NCI-H1694 (cell line): ENCODE data around the gene CENPC.
"Not testable (repeated sequence)": the region's sequence is repeated elsewhere in the genome, so short reads cannot be mapped to it uniquely, and the experiment has no call there.

Experiments
- DNase-seq: peaks from one replicate; lab custom pipeline; 2025; lab: John Stamatoyannopoulos, UW

CENPC gene

DNA sequence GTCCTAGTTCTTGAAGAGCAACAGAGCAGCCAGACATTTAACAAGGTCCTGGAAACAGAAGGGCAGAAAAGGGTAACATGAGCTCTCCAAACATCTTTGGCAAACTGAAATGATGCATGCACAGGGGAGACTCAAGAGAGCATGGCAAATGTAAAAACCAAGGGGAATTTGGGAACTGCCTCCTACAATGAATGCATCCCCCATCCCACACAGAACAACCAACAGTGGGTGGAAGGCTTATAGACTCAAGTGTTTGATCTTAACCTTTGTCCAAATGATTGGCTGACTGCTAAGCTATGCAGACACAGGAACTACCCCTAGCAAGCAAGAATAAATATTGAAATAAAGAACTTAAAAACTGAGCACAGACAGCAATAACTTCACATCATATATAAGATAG lies 74.4 kb downstream of the CENPC start:
- no peak for DNase-seq

DNA sequence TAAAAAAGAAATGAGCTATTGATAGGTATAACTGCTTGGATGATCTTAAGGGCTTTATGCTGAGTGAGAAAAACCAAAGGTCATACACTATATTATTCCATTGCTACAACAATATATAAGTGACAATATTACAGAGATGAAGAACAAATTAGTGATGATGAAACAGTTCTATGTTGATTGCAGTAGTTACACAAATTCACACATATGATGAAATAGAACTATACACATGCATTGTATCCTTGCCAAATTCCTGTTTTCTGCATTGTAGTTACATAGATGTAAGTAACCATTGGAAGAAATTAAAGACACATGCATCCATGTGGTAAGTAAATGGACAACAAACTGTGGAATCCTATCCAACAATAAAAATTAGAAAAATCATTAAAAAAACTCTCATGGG lies 76.5 kb downstream of the CENPC start:
- no peak for DNase-seq

DNA sequence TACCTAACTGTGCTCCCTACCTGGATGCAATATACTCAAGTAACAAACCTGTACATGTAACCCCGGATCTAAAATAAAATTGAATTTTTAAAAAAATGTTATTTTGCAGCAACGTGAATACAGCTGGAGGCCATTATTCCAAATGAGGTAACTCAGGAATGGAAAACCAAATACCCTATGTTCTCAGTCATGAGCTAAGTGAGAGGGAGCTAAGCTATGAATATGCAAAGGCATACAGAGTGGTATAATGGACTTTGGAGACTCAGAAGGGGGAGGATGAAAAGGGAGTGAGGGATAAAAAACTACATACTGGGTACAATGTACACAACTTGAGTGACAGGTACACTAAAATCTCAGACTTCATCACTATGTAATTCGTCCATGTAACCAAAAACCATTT lies 78.6 kb downstream of the CENPC start:
- DNase-seq: no peak

DNA sequence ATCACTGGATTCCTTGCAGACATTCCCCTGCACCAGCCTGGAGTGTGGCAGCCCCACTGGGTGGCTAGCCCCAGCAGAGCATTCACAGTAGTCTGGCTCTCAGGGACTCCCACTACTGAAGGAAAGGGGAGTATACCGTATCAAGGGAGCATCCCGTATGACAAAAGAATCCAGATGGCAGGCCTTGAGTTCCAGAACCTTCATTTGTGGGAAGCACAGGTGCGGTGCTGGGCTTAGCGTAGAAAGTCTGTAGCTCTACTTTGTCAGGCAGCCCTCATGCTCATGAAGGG lies 79.6 kb downstream of the CENPC start:
- no peak for DNase-seq

GRCh38 chr4:67465032-67465762 lies 80.1 kb downstream of the CENPC start:
- no peak for DNase-seq

DNA sequence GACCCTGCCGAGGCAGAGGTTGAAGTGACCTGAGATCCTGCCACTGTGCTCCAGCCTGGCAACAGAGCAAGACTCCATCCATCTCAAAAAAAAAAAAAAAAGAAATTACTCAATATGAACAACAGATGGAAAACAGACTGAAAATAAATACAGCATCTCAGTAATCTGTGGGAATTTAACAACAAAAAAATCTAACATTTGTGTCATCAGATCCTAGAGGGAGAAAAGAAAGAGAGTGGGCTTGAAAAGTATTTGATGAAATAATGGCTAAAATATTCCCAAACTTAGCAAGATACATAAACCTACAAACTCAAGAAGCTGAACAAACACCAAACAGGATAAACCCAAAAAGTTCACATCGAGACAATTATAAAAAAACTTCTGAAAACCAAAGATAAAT lies 84.7 kb downstream of the CENPC start:
- DNase-seq: no peak

DNA sequence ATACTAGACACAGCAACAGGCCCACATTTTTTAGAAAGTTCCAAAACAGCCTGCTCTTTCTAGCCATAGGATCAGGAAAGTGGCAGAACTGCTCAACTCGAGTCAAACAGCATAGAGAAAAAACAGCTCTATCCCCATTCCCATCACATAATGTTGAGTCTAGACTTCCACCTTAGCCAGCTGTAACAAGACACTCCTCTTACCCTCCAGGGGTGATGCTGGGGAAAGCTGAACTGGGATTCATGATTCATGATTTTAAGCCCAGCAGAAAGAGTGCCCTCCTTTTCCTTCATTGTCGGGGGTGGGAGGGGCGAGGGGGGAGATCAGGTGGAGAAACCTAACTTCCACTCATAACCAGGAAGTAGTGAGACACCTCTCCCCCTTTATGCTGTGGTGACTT lies 86.1 kb downstream of the CENPC start:
- no peak for DNase-seq

- DNase-seq: no peak
These were observed 88.6 kb downstream of the CENPC start for GRCh38 chr4:67456577-67457196.

GRCh38 chr4:67452846-67453205 lies 92.5 kb downstream of the CENPC start:
- DNase-seq: not testable (repeated sequence)

DNA sequence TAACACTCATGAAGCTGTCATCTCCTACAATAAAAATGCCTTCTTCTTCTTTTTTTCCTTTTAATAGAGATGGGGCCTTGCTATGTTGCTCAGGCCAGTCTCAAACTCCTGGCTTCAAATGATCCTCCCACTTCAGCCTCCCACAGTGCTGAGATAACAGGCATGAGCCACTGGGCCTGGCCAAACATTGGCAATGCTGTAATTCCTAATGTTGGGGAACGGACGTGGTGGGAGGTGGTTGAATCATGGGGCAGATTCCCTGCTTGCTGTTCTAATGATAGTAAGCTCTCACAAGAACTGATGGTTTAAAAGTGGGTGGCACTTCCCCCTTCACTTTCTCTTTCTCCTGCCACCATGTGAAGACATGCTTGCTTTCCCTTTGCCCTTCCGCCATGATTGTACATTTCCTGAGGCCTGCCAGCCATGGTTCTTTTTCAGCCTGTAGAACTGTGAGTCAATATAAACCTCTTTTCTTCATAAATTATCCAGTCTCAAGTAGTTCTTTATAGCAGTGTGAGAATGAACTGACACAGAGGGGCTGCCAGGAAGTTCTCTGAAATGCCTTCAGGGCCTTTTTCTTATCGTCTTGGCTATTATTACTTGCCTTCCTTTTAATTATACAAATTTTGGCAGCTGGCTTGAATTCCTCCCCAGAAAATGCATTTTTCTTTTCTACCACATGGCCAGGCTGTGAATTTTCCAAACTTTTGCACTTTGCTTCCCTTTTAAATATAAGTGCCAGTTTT lies 93.0 kb downstream of the CENPC start:
- DNase-seq: no peak

GRCh38 chr4:67451464-67451863 lies 93.8 kb downstream of the CENPC start:
- DNase-seq: no peak

GRCh38 chr4:67448621-67449020 lies 96.7 kb downstream of the CENPC start:
- DNase-seq: no peak

- DNase-seq: no peak
These were observed 97.4 kb downstream of the CENPC start for GRCh38 chr4:67447873-67448272.

DNA sequence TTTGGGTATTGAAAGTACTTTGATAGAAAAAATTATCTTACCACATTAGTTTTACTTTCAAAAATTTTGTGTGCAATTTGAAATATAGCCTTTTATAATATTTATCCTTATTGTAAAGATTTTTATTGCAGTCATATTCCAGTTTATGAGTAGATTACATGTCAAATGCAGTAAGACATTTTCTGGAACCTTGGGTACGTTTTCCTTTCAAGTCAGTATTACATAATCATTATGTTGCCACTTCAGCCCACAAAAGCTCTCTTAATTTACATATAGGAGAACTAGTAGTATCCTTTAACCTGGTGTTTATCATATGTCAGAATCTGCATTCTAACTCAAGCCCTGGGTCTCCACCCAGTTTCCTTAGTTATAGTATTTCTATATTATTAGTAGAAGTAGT lies 98.5 kb downstream of the CENPC start:
- DNase-seq: no peak

DNA sequence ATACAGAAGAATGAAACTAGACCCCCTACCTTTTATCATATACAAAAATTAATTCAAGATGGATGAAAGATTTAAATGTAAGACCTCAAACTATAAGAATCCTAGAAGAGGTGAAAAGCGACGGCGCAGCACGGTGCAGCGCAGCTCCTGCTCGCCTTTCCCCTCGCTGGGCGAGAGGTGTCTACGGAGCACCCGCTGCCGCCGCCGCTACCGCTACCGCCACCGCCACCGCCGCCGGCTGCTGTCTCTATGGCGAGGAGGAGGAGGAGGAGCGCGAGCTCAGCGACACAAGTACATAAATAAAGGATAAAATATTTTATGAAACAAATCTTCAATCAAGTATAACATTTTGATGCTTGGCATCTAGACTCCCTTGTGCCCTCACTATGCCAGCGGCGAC lies 99.4 kb downstream of the CENPC start:
- DNase-seq: not testable (repeated sequence)

GRCh38 chr4:67438975-67439374 lies 106.3 kb downstream of the CENPC start:
- no peak for DNase-seq

DNA sequence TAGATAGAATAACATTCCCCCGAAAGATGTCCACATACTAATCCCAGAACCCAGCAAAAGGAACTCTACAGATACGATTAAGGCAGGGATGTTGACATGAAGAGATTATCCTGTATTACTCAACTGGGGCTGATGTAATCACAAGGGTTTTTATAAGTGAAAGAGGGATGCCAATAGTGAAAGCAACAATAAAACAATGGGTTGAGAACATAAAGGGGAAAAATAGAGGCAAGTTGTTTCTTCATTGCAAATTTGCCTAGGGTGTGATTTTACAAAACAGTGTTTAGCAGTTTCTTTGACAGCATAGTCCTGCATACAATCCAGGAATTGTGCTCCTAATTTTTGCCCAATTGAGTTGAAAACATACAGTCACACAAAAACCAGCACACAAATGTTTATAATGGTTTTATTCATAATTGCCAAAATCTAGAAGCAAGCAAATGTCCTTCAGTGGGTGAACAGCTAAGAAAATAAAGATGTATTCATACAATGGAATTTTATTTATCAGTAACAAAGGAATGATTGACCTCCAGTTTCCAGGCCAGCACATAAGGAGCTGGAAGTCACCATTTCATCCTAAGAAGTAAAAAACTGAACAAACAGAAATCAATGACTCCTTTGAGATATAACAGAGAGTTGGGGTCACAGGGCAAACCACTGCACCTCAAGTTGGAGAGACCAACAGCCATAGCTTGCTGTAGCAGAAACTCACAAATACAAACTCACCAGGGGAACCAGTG lies 107.2 kb downstream of the CENPC start:
- no peak for DNase-seq

- DNase-seq: no peak
These were observed 108.6 kb downstream of the CENPC start for GRCh38 chr4:67436742-67437141.

- no peak for DNase-seq
These were observed 114.3 kb downstream of the CENPC start for GRCh38 chr4:67430989-67431388.

DNA sequence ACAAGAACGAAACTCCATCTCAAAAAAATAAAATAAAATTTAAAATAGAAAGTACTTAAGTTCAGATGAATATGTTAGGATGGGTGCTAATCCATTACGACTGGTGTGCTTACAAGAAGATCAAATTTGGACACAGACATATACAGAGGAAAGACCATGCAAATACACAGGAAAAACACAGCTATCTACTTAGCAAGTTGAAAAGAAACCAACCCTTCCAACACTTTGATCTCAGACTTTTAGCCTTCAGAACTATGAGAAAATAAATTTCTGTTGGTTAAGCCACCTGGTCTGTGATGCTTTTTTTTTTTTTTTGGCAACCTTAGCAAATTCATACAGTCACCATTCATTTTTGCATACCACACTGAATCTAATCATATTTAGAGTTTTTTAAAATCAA lies 116.5 kb downstream of the CENPC start:
- DNase-seq: no peak
